SK-N-SH (cell line): ENCODE measurements around the gene MYRF.

ENCODE experiments used
- SIN3A ChIP-seq: IDR thresholded peaks from 2 replicates; pipeline ENCODE4 v1.6.1; 2012; ENCODE audit warnings: low read depth, mild to moderate bottlenecking, low read length, moderate library complexity, borderline replicate concordance
- TAF1 ChIP-seq: IDR thresholded peaks from 2 replicates; pipeline ENCODE4 v1.6.1; 2012; ENCODE audit warnings: low read depth, mild to moderate bottlenecking, low read length, moderate library complexity, borderline replicate concordance

- TF ChIP-seq TAF1 (peak; percentile 92), SIN3A (peak; percentile 91)
Measured at GRCh38 chr11:61792310-61793082, 40.1 kb downstream of the MYRF start, which contains the start of the genes FEN1 and TMEM258.
